WTC11 (cell line): ENCODE measurements around the gene ALAD. TPM values are rescaled to one million over a fixed set of nuclear protein-coding genes. Genes with fewer than 3 reads are reported as not detected.

Experiments used
- ATF6 ChIP-seq: sonication (generic); formaldehyde crosslinking; IDR thresholded peaks from 2 replicates; pipeline ENCODE4 v1.8.1; 2023; ENCODE audit warnings: mild to moderate bottlenecking, missing genetic modification reagents
- CBFB ChIP-seq: sonication (generic); formaldehyde crosslinking; IDR thresholded peaks from 2 replicates; pipeline ENCODE4 v1.8.1; 2022; ENCODE audit warnings: mild to moderate bottlenecking, low read depth, missing genetic modification reagents
- CDX4 ChIP-seq: fragments of 250-450 bp; sonication (Bioruptor Pico); IDR thresholded peaks from 2 replicates; pipeline ENCODE4 v1.9.0; 2021; ENCODE audit warnings: moderate library complexity, mild to moderate bottlenecking, inconsistent platforms, borderline replicate concordance
- E2F5 ChIP-seq: sonication (generic); formaldehyde crosslinking; IDR thresholded peaks from 2 replicates; pipeline ENCODE4 v1.8.1; 2022; ENCODE audit warnings: mild to moderate bottlenecking, moderate library complexity, missing genetic modification reagents
- ESRRA ChIP-seq: sonication (generic); formaldehyde crosslinking; IDR thresholded peaks from 2 replicates; pipeline ENCODE4 v1.8.1; 2022; ENCODE audit warnings: mild to moderate bottlenecking, missing genetic modification reagents, borderline replicate concordance
- ETV6 ChIP-seq: sonication (generic); formaldehyde crosslinking; IDR thresholded peaks from 2 replicates; pipeline ENCODE4 v1.8.1; 2022; ENCODE audit warnings: mild to moderate bottlenecking, missing genetic modification reagents
- FOXK1 ChIP-seq: sonication (generic); formaldehyde crosslinking; IDR thresholded peaks from 2 replicates; pipeline ENCODE4 v1.8.0; 2022; ENCODE audit warnings: mild to moderate bottlenecking, moderate library complexity, missing genetic modification reagents
- FOXP4 ChIP-seq: sonication (generic); formaldehyde crosslinking; IDR thresholded peaks from 2 replicates; pipeline ENCODE4 v1.8.0; 2022; ENCODE audit warnings: mild to moderate bottlenecking, missing genetic modification reagents
- GTF2I ChIP-seq: fragments of 250-450 bp; sonication (Bioruptor Pico); conservative IDR thresholded peaks from 2 replicates; pipeline ENCODE4 v1.4.0; 2021; ENCODE audit warnings: mild to moderate bottlenecking
- HMGXB4 ChIP-seq: sonication (generic); formaldehyde crosslinking; IDR thresholded peaks from 2 replicates; pipeline ENCODE4 v1.8.1; 2023; ENCODE audit warnings: mild to moderate bottlenecking, moderate library complexity, missing genetic modification reagents
- MYBL2 ChIP-seq: sonication (generic); formaldehyde crosslinking; IDR thresholded peaks from 2 replicates; pipeline ENCODE4 v1.8.1; 2023; ENCODE audit warnings: mild to moderate bottlenecking, moderate library complexity, missing genetic modification reagents
- NFE2L1 ChIP-seq: sonication (generic); formaldehyde crosslinking; IDR thresholded peaks from 2 replicates; pipeline ENCODE4 v1.8.1; 2023; ENCODE audit warnings: missing genetic modification reagents
- PRDM15 ChIP-seq: sonication (generic); formaldehyde crosslinking; IDR thresholded peaks from 2 replicates; pipeline ENCODE4 v1.8.0; 2022; ENCODE audit warnings: missing genetic modification reagents
- PREB ChIP-seq: sonication (generic); formaldehyde crosslinking; IDR thresholded peaks from 2 replicates; pipeline ENCODE4 v1.8.1; 2022; ENCODE audit warnings: mild to moderate bottlenecking, missing genetic modification reagents, moderate library complexity, borderline replicate concordance
- SMAD3 ChIP-seq: sonication (generic); formaldehyde crosslinking; IDR thresholded peaks from 2 replicates; pipeline ENCODE4 v1.8.0; 2022; ENCODE audit warnings: missing genetic modification reagents, mild to moderate bottlenecking, borderline replicate concordance
- SMAD4 ChIP-seq: sonication (generic); formaldehyde crosslinking; IDR thresholded peaks from 2 replicates; pipeline ENCODE4 v1.8.0; 2022; ENCODE audit warnings: mild to moderate bottlenecking, missing genetic modification reagents
- SP1 ChIP-seq: sonication (generic); formaldehyde crosslinking; conservative IDR thresholded peaks from 2 replicates; pipeline ENCODE4 v1.8.1; 2022; ENCODE audit warnings: missing genetic modification reagents
- USF2 ChIP-seq: sonication (generic); formaldehyde crosslinking; IDR thresholded peaks from 2 replicates; pipeline ENCODE4 v1.8.1; 2023; ENCODE audit warnings: mild to moderate bottlenecking, missing genetic modification reagents, moderate library complexity
- ZBTB21 ChIP-seq: sonication (generic); formaldehyde crosslinking; IDR thresholded peaks from 2 replicates; pipeline ENCODE4 v1.8.1; 2023; ENCODE audit warnings: mild to moderate bottlenecking, missing genetic modification reagents, borderline replicate concordance
- ZNF532 ChIP-seq: fragments of 250-450 bp; sonication (Bioruptor Pico); IDR thresholded peaks from 2 replicates; pipeline ENCODE4 v1.9.0; 2021; ENCODE audit warnings: mild to moderate bottlenecking, borderline replicate concordance
- total RNA-seq: library from RNA; stranded (reverse); gene quantifications from 3 replicates; pipeline ENCODE4 v1.2.3, GENCODE V29; 2021

ALAD gene
- total RNA-seq, 1 experiment from 2014 or later = 15.9 TPM

- TF ChIP-seq PRDM15 (CRISPR knock-in tag) = no peak
- peak; percentile 62 for TF ChIP-seq ESRRA
- no peak for TF ChIP-seq ZNF532 (CRISPR knock-in tag)
- TF ChIP-seq SP1 (CRISPR knock-in tag) = peak; percentile 93
- no peak for TF ChIP-seq PREB (CRISPR knock-in tag)
- TF ChIP-seq HMGXB4 (CRISPR knock-in tag) = 0 out of 2 replicates have a peak, but pooled peaks have one; percentile 40
- 0 out of 2 replicates have a peak, but pooled peaks have one; percentile 10 for TF ChIP-seq SMAD4
- peak; percentile 94 for TF ChIP-seq FOXK1
- peak; percentile 78; the same call in 1 of the 2 replicates for TF ChIP-seq ETV6
- TF ChIP-seq ATF6 (CRISPR knock-in tag) = no peak
- TF ChIP-seq MYBL2 (CRISPR knock-in tag) = peak; percentile 96; the same call in 1 of the 2 replicates
- TF ChIP-seq GTF2I = no peak
- peak; percentile 50; the same call in 1 of the 2 replicates for TF ChIP-seq SMAD3 (CRISPR knock-in tag)
- no peak for TF ChIP-seq CDX4 (CRISPR knock-in tag)
- no peak for TF ChIP-seq ZBTB21 (CRISPR knock-in tag)
- no peak; the same call in none of the 2 replicates for TF ChIP-seq NFE2L1 (CRISPR knock-in tag)
- peak; percentile 94 for TF ChIP-seq USF2 (CRISPR knock-in tag)
- TF ChIP-seq CBFB (CRISPR knock-in tag) = no peak
- peak; percentile 82 for TF ChIP-seq FOXP4 (CRISPR knock-in tag)
- 0 out of 2 replicates have a peak, but pooled peaks have one; percentile 73 for TF ChIP-seq E2F5 (CRISPR knock-in tag)
Measured at GRCh38 chr9:113410207-113410864, 9.3 kb upstream of the ALAD start, which contains the start of the genes C9orf43 and POLE3 (continued).
